Measurements from ENCODE around the gene TULP4. TPM values are rescaled to one million over a fixed set of nuclear protein-coding genes. Genes with fewer than 3 reads are reported as not detected.

The TULP4 gene
- total RNA-seq = 158 and 178 TPM in 2 replicates

GRCh38 chr6:158312165-158312564 lies at the start of gene TULP4:
TSS of gene TULP4 (plus strand) at chr6:158312465. CDS start at chr6:158314017, 1,552 bp downstream.

DNA sequence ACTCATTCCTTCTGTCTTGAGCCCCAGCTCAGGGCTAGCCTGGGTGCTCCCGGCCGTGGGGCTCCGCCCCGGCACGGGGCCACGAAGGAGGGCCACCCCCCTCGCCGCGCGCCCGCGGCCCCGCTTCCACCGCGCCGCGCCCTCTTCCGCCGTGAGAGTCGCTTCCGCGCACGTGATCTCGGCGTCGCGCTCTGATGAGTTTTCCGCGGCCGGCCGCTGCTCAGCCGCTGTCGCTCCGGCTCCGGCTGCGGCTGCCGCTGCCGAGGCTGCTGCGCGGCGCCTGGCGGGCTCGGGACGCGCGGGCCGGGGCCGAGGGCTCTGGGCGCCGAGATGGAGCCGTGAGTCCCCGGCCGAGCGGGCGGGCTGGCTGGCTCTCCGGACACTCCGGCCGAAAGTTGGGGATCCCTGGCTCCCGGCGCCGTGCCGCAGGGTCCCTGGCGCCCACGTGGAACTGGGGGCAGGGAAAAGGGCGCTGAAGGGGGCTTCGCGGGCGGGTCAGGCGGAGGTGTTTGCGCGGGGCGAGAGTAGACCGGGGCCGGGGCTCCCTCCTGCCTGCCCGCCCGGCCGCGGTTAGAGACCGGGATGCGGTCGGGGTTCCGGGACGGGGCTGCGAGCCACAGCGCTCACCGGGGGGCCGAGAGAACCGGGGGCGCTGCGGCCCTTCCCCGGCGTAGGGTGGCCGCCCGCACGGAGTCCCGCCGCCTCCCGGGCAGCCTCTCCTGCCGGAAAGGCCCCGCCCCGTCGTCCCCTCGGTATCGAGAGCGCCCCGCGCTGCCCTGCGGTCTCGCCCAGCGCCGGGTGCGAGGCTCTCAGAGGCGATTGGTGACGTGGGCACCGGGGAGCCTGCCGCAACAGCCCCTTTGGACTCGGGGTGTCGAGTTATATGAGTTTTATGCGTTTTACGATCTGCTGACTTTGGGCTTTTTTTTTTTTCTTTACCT lies 247.9 kb downstream of the TULP4 start, which contains the start of gene TMEM181:
Gene TMEM181, plus strand, starts transcription at position 197 of the 941 bp plus-strand sequence. Its CDS starts 134 bp downstream, at position 331.

Other genes with a start within 250 kb of the TULP4 start
- gene SERAC1, start 144.2 kb upstream of the TULP4 start, total RNA-seq = 12.3 and 20.2 TPM in 2 replicates
- gene GTF2H5, start 144.1 kb upstream of the TULP4 start, total RNA-seq = 4.5 and 4.8 TPM in 2 replicates
- 41.7 and 75.2 TPM in 2 replicates for gene TMEM181, start 247.6 kb downstream of the TULP4 start, total RNA-seq

Measured in nasal cavity respiratory epithelium epithelial cell of viscerocranial mucosa (primary cell).